ENCODE measurements around the gene ATP6V1F.

The ATP6V1F gene

DNA sequence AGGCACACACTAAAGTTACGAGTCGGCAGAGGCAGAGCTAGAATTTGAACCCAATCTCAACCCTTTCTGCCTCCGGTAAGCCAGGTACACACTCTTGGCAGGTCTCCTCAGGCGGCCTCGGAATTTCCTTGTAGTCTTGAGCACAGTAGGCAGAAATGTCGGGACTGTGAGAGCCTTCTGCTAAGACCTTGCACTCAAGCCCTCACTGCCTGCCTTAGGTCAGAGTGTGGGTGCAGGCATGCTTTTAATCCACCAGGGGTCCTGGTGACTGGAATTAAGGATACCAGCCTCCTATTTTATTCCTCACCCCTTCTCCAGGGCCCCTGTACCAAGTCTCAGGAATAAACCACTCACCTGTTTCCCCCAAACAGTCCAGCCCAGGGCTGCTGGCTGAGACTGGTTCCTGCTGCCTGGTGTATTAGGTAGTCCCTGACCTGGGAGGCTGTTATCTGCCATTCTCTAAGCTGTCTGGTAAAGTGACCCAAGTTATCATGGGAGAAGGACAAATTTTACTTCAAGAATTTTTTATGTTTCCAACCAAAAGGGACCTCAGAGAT is 855 bp downstream of the ATP6V1F start:
- peak overlapping the region; percentile 72 for H3K4me3 ChIP-seq (ENCODE audit: low read depth, low read length)
- TF ChIP-seq, protein P1, sequence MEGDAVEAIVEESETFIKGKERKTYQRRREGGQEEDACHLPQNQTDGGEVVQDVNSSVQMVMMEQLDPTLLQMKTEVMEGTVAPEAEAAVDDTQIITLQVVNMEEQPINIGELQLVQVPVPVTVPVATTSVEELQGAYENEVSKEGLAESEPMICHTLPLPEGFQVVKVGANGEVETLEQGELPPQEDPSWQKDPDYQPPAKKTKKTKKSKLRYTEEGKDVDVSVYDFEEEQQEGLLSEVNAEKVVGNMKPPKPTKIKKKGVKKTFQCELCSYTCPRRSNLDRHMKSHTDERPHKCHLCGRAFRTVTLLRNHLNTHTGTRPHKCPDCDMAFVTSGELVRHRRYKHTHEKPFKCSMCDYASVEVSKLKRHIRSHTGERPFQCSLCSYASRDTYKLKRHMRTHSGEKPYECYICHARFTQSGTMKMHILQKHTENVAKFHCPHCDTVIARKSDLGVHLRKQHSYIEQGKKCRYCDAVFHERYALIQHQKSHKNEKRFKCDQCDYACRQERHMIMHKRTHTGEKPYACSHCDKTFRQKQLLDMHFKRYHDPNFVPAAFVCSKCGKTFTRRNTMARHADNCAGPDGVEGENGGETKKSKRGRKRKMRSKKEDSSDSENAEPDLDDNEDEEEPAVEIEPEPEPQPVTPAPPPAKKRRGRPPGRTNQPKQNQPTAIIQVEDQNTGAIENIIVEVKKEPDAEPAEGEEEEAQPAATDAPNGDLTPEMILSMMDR (IDR thresholded peaks at IDR 0.05; ENCODE audit: control insufficient read depth, extremely low read depth, insufficient read depth), result peak; percentile 56
- DNase-seq (ENCODE audit: low read depth), result peak; percentile 34

DNA sequence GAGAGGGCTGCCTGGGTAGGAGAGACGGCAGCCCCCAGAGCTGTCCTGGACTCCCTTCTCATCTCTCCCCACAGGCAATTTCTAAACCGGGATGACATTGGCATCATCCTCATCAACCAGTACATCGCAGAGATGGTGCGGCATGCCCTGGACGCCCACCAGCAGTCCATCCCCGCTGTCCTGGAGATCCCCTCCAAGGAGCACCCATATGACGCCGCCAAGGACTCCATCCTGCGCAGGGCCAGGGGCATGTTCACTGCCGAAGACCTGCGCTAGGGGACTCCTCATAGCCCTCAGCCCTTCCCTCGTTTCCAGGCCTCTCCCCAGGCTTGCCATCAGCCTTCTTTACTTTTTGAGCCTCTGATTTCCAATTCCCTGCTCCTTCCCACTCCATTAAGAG is 2.6 kb downstream of the ATP6V1F start:
- no peak overlapping the region for H3K4me3 ChIP-seq (ENCODE audit: low read depth, low read length)
- DNase-seq (ENCODE audit: low read depth), result no peak
- TF ChIP-seq, protein P1 (IDR thresholded peaks at IDR 0.05; ENCODE audit: control insufficient read depth, extremely low read depth, insufficient read depth), result no peak

DNA sequence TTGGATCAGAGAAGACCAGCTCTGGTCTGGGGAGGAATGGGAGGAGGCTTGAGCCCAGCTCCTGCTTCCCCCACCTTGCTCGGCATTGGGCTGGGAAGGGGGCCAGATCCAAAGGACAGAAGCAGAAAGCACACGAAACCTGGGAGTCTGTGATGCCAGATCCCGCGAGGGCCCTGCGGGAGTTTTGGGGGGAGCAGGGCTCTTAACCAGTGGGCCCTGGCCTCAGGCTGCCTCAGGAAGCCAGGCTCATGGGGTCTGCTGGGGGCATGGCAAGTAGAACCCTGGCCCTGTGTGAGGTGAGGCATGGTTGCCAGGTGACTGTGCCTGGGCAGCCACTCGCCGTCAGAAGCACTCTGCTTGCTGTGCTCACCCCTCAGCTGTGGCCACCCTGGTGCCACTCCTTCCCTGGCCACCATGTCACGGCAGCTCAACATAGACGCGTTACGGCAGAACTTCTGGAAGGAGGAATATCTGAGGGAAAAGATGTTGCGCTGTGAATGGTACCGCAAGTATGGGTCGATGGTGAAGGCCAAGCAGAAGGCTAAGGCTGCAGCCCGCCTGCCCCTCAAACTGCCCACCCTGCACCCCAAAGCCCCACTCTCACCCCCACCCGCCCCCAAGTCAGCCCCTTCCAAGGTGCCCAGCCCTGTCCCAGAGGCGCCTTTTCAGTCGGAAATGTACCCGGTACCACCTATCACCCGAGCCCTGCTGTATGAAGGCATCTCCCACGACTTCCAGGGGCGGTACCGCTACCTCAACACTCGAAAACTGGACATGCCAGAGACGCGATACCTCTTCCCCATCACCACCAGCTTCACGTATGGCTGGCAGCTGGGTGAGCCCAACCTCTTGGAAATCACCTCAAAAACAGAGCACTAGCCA is 3.6 kb downstream of the ATP6V1F start:
- no peak overlapping the region for H3K4me3 ChIP-seq (ENCODE audit: low read depth, low read length)
- TF ChIP-seq, protein P1 (IDR thresholded peaks at IDR 0.05; ENCODE audit: control insufficient read depth, extremely low read depth, insufficient read depth), result no peak
- DNase-seq (ENCODE audit: low read depth), result no peak

DNA sequence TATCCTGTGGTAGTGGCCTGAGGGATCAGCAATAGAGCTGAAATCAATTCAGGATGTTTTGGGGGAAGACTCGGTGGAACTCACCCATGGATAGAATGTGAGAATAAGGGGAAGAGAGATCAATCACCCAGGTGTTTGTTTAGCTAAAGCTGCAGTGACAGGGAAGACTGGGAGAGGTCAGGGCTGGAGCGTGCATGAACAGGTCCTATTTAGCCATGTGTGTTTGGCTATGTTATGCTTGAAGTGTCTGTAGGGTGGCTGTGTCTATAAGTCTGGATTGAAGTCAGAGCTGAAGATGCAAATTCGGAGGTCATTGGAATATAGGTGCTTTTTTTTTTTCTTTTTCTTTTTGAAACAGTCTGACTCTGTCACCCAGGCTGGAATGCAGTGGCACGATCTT is 4.6 kb downstream of the ATP6V1F start:
- H3K4me3 ChIP-seq (ENCODE audit: low read depth, low read length), result no peak overlapping the region
- DNase-seq (ENCODE audit: low read depth), result no peak
- TF ChIP-seq, protein P1 (IDR thresholded peaks at IDR 0.05; ENCODE audit: control insufficient read depth, extremely low read depth, insufficient read depth), result no peak

DNA sequence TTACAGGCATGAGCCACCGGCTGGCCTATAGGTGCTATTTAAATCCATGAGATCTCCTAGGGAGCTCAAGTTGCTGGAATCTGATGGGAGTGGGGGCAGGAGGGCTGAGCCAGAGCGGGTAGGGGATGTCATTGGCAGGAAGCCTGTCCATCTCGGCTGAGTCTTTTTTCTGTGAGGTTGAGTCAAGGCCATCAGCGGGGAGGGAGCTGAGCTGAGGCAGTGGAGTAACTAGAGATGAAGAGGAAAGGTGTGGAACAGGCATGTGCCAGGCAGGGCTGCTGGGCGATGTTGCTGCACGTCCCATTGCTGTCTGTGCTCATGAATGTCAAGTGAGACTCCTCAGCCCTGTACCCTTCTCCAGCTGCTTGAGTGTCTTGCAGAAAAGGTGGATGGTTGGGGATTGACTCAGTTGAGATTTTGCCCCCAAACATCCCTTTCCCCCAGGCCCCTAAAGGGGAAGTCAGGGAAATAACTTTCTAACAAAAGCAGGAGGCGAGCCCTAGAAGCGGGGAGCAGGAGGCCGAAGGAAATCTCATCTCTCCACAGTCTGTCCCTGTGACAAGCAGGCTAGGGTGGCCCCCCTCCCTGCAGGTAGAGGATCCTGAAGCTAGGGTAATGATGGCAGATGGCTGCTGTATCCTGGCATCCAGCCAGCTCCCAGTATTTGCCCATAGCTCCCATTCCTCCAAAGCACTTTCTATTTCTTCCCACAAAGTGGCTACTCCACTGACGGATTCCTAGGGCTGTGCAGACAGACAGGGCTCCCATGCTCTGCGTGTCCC is 5.4 kb downstream of the ATP6V1F start:
- H3K4me3 ChIP-seq (ENCODE audit: low read depth, low read length), result no peak overlapping the region
- no peak for DNase-seq (ENCODE audit: low read depth)
- TF ChIP-seq, protein P1 (IDR thresholded peaks at IDR 0.05; ENCODE audit: control insufficient read depth, extremely low read depth, insufficient read depth), result no peak

DNA sequence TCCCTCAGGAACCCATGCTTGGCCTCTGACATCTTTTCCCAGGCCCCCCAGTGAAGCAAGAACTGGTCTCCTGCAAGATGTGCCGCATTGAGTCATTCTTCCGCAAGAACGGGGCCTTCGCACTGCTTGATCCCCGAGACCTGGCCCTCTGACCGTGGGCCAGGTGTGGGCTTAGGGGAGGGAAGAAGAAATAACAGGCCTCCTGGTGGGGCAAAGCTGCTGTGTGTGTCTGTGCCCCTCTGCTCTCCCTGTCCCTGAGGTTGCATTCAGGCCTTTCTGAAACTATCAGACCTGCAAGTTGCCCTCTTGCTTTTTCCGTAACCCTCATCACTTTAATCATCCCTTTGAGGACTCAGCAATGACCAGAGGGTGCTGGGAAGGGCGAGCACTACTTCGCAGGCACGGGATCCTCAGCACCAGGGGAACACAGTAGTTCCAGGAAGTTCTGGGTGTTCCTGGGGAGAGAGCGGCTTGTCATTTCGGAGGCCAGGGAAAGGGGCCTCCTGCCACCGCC is 6.0 kb downstream of the ATP6V1F start:
- TF ChIP-seq, protein P1 (IDR thresholded peaks at IDR 0.05; ENCODE audit: control insufficient read depth, extremely low read depth, insufficient read depth), result no peak
- peak overlapping the region; percentile 53 for H3K4me3 ChIP-seq (ENCODE audit: low read depth, low read length)
- DNase-seq (ENCODE audit: low read depth), result no peak

Measured in LNCaP clone FGC (cell line).